PFSK-1 (cell line): ENCODE data around the gene OR10A2.

Experiments used
- FOXP2 ChIP-seq: optimal IDR thresholded peaks from 2 replicates; pipeline ENCODE3; 2011; ENCODE audit warnings: borderline replicate concordance, control low read depth, inconsistent platforms; ENCODE audit not compliant: insufficient read depth; ENCODE audit errors: extremely low read length, extremely low read depth
- POLR2AphosphoS5 ChIP-seq: IDR thresholded peaks from 2 replicates; pipeline ENCODE4 v1.6.1; 2012; ENCODE audit warnings: low read depth, mild to moderate bottlenecking, control low read depth, low read length, moderate library complexity
- REST ChIP-seq, 2 experiments: IDR thresholded peaks; 2 replicates each; pipeline versions ENCODE4 v1.6.1 to v1.8.0; 2011 to 2012; ENCODE audit warnings: low read depth in 2 of 2, low read length in 2 of 2, control low read depth in 1 of 2, inconsistent platforms in 1 of 2, mild to moderate bottlenecking in 1 of 2, moderate library complexity in 1 of 2; ENCODE audit not compliant: insufficient read depth in 1 of 2
- SIN3A ChIP-seq: IDR thresholded peaks from 2 replicates; pipeline ENCODE4 v1.6.1; 2012; ENCODE audit warnings: mild to moderate bottlenecking, low read length, moderate library complexity, borderline replicate concordance; ENCODE audit not compliant: insufficient read depth
- TAF1 ChIP-seq: IDR thresholded peaks from 2 replicates; pipeline ENCODE4 v1.6.1; 2012; ENCODE audit warnings: low read length, control low read depth, borderline replicate concordance; ENCODE audit not compliant: insufficient read depth

GRCh38 chr11:6920702-6921101, 57.8 kb downstream of the OR10A2 start, which contains the start of gene OR2D3:
- TF ChIP-seq POLR2AphosphoS5: no peak
- no peak for TF ChIP-seq REST (IDR thresholded peaks at IDR 0.05; ENCODE audit: insufficient read depth in 1 of 2, low read depth in 2 of 2, low read length in 2 of 2)
- TF ChIP-seq TAF1: no peak
- no peak for TF ChIP-seq SIN3A
- no peak for TF ChIP-seq FOXP2
